GM13976 (cell line): ENCODE measurements around the gene OTOGL.

Source experiments
- DNase-seq: peaks from one replicate; pipeline ENCODE4 v3.0.0; 2012; ENCODE audit warnings: low spot score
- in situ Hi-C: fragments of 300-500 bp; cut with MboI; formaldehyde crosslinking; loops from one replicate; pipeline ENCODE4 v1.12.0; 2022; ENCODE audit warnings: low sequenced_read_pairs, mixed read lengths, inconsistent platforms; ENCODE audit not compliant: unreplicated experiment
- TF ChIP-seq, protein P1 (sequence below): IDR thresholded peaks from 2 replicates; pipeline ENCODE4 v1.5.1; 2012; ENCODE audit warnings: borderline replicate concordance, mild to moderate bottlenecking; ENCODE audit not compliant: insufficient read depth; ENCODE audit errors: extremely low read depth, missing control alignments, control extremely low read depth

The OTOGL gene

DNA sequence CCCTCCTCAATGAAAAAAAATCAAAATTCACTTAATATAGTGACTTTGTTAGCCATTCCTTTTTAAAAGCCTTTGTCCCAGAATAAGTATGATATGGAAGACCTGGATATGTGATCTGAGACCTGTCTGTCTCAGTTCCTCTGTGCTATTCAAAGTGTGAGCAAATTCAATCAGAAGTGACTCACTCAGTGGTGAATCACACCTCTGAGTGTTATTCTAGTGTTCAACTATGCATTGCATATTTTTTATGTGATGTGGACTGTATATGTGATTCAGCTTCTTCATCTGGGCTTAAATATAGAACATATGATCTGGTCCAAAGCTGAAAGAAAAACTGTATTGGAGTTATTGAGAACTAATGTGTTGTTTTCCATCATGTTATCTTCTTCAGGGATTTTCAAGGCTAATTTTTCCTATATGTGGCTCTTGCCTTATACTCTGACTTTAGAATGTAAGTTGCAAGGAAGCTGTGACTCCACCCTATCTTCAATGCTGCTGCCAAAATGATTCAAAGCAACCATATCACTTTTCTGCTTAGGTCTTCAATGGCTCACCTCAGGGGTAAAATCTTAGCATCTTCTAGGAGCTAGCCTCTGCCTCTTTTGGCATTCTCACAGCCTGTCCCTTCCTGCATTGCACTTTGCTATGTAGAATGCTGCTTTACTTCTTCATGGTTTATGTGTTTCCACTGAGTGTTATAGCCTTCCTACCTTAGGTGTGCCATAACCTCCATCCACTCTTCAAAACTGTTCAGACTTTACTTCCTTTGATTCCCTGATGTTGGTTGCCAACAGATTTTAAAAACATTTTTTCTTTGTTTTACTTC, 169.8 kb downstream of the OTOGL start:
- TF ChIP-seq, protein P1, sequence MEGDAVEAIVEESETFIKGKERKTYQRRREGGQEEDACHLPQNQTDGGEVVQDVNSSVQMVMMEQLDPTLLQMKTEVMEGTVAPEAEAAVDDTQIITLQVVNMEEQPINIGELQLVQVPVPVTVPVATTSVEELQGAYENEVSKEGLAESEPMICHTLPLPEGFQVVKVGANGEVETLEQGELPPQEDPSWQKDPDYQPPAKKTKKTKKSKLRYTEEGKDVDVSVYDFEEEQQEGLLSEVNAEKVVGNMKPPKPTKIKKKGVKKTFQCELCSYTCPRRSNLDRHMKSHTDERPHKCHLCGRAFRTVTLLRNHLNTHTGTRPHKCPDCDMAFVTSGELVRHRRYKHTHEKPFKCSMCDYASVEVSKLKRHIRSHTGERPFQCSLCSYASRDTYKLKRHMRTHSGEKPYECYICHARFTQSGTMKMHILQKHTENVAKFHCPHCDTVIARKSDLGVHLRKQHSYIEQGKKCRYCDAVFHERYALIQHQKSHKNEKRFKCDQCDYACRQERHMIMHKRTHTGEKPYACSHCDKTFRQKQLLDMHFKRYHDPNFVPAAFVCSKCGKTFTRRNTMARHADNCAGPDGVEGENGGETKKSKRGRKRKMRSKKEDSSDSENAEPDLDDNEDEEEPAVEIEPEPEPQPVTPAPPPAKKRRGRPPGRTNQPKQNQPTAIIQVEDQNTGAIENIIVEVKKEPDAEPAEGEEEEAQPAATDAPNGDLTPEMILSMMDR = no peak
- in situ Hi-C loops = no loop called here
- DNase-seq = no peak

DNA sequence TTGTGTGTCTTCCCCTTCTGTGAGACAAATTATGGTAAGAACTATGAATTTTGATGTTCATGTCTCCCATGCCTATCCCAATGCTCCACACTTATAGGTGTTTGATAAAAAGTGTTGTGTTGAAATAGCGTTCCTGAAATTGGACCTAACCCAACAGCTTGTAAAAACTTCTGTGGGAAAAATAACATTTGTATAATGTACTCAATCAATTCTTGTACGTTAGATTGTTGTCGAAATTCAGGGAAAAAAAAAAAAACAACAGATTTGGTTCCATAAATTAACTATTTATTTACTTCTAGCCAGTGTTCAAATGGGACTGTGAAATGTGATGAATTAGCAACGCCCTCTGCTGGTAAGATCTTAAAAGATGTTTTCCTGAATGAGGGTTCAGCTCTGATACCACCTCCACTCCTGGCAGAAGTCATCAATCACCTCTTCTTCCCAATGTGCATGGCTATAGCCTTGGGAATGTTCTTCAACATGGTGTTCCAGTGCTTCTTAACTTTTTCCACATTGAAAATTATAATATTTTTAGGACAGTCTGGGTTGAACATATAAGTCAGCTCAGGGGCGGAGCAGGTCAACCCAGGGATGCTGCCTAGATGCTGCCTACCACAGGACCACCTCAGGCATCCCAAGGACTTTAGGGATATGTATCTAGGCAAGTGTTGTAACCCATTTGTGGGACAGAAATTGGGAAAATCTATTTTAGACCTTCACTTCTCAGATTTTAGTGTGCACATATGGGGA, 170.6 kb downstream of the OTOGL start:
- TF ChIP-seq, protein P1 = peak; percentile 43
- no peak for DNase-seq
- in situ Hi-C loops = no loop called here

DNA sequence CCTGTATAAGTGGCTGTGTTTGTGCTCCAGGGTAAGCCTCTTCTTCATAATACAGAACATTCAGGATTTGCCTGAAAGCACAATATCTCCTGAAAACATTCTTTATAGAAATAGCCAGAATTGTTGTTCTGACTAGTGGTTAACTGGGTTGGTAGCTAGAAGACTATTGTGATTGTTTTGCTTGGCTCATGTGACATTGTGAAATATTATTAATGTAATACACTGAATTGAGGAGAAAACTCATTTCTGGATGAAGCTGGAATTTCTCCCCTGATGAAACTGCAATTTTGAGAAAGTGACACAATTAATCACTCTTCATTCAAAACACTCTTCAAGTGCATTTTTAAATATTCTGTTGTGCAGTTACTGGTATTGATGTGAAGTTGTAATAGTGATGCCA, 172.4 kb downstream of the OTOGL start:
- TF ChIP-seq, protein P1 = no peak
- no peak for DNase-seq
- in situ Hi-C loops = no loop called here

DNA sequence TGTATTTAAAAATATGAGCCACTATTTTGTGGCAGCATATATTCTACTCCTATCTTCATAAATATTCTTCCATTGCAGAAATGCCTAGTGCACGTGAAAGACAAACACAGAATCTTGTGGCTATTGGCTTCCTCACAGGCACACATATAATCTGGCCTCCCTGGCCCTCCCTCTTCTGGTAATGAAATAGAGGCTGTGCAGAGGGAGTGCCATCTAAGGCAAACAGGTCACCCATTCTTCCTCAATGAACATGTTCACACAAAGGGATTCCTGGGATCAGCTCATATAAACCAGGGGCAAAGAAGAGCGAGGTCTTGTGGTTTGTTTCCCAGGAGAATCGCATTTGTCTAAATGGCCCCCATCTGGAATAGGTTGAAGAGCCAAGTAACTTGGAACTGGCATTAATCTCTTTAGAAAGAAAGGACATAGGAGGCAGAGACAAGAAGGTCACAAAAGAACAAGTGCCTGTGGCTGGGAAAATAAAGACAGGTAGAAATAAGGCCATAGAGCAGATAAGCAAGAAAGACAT, 173.1 kb downstream of the OTOGL start:
- DNase-seq = no peak
- TF ChIP-seq, protein P1 = no peak
- in situ Hi-C loops = no loop called here

DNA sequence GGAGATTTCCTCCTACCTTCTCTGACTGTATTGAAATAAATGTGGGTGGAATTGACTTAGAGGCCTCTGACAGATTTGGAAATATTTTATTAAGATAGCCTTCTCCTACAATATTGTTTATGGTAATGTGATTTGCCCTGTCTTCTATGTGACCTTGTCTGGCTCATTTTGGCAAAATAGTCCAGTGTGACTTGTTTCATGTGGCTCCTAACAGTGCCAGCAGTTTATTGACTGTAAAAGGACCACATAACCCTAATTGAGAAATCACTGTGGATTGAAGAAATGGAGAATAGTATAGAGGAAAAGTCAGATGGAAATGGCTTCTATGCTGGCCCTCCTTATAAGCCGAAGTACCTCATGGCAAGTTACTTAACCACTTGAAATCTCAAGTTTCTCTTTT, 173.8 kb downstream of the OTOGL start:
- DNase-seq = no peak
- TF ChIP-seq, protein P1 = no peak
- in situ Hi-C loops = no loop called here

DNA sequence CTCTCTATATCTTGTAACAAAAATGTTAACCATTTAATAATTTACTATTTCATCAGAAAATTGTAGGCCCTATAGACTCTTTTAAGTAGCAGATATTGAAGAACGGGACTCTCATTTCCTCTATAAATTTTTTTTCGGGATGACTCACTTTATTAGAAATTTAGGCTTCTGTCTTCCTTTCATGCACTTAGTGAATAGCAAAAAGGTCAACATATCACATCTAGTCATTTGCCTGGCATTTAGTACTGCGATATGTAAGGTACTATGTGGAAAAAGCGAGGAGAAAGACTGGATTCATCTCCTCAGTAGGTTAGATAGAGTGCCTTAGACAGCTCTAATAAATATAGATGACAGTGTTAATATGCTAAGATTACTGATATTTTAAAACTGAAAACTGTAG, 178.4 kb downstream of the OTOGL start:
- TF ChIP-seq, protein P1 = no peak
- no peak for DNase-seq
- in situ Hi-C loops = no loop called here
